Measurements from ENCODE around the gene URM1.
"Not testable (repeated sequence)": the region's sequence is repeated elsewhere in the genome, so short reads cannot be mapped to it uniquely, and the experiment has no call there.

The URM1 gene

GRCh38 chr9:128370752-128371629 is at the start of gene URM1:
TSS of gene URM1 (plus strand) at chr9:128371374. CDS start at chr9:128371381, 7 bp downstream.
- peak; percentile 86 to 98 (median 96) for DNase-seq

DNA sequence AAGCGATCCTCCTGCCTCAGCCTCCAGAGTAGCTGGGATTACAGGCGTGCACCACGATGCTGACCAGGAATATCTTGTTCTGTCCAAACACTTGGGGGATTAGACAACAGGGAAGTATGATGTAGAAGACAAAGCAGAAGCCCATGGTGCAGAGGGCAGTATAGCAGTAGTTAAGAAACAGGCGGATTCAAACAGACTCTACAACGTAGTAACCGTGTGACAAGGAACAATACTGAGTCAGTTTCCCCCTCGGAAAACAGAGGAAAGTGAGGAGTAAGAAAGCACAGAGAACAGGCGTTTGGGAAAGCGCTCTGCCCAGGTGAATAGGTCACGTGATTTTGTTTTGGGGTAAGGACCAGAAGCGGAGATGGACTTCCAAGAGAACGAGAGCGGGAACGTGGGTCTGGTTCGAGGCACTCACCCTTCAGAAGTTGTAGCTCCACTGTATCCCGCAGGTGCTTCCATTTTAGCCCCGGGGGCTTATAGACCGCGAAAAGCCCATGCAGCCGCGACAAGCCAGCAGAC is 49.2 kb upstream of the URM1 start:
- DNase-seq: no peak

GRCh38 chr9:128322404-128323211 is 48.6 kb upstream of the URM1 start, which contains the start of the genes COQ4 and TRUB2:
TSS of gene COQ4 (plus strand) at chr9:128322839. CDS start at chr9:128322859, 20 bp downstream.
TSS of gene TRUB2 (minus strand) at chr9:128322447. CDS start at chr9:128322408, 39 bp downstream.
- DNase-seq: peak; percentile 84 to 99 (median 94)

GRCh38 chr9:128323212-128323730 is 47.9 kb upstream of the URM1 start:
- DNase-seq: no peak

DNA sequence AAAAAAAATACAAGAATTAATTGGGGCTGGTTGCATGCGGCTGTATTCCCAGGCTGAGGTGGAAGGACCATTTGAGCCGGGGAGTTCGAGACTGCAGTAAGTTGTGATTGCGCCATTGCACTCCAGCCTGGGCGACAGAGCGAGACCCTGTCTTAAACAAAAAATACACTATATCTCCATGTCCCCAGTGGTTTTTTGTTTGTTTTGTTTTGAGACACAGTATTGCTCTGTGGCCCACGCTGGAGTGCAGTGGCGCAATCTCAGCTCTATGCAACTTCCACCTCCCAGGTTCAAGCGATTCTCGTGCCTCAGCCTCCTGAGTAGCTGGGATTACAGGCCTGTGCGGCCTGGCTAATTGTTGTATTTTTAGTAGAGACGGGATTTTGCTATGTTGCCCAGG is 47.4 kb upstream of the URM1 start:
- DNase-seq: no peak

- DNase-seq: no peak
Observed at GRCh38 chr9:128324401-128324800, 46.8 kb upstream of the URM1 start.

DNA sequence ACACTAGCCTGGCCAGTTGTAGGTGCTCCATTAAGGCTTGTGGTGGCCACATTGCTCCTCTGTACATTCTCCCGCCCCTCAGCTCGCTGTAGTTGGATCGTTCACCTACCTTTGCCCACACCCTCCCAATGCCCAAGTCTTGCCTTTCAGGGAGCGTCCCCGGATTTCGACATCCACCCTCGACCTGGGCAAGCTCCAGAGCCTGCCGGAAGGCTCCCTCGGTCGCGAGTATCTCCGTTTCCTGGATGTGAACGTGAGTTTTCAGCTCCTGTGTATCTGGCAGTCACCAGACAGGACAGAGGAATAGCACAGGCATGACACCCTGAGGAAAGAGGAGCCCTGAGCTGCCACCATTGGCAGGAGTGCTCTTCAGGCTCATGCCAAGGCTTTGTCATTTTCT is 45.5 kb upstream of the URM1 start:
- no peak for DNase-seq

DNA sequence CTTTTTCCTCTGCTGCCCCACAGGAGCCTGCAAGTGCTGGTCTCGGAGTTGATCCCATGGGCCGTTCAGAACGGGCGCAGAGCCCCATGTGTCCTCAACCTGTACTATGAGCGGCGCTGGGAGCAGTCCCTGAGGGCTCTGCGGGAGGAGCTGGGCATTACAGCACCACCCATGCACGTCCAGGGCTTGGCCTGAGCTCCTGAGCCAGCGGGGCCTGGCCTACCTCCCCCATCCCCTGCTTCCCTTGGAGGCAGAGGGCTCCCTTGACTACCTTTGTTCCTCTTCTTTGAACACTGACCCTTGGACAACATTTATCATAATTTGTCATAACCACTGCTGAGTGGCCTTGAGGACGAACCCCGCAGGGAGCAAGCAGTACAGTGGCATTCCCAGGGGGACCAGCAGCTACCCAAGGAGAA is 37.7 kb upstream of the URM1 start:
- no peak for DNase-seq

- DNase-seq: no peak
Observed at GRCh38 chr9:128335161-128335560, 36.0 kb upstream of the URM1 start.

GRCh38 chr9:128335914-128336313 is 35.3 kb upstream of the URM1 start:
- DNase-seq: no peak

DNA sequence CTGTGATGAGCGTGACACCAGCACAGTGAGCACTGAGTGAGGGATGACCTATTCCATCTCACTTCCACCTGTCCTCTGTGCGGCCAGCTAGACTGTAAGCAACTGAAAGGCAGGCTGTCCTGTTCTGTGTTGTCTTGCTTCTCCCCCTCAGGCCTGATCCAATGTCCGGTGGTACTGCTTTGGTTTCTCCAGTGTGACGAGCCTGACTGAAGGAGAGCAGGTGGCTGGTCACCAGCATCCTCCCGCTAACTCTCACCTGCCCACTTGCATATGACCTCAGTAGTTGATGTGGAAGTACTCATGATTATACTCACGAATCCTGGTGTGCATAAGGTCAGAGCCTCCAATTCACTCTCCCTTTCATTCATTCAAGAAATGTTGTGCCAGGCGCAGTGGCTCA is 33.2 kb upstream of the URM1 start:
- DNase-seq: no peak

GRCh38 chr9:128338852-128339614 is 32.1 kb upstream of the URM1 start:
- not testable (repeated sequence) for DNase-seq

DNA sequence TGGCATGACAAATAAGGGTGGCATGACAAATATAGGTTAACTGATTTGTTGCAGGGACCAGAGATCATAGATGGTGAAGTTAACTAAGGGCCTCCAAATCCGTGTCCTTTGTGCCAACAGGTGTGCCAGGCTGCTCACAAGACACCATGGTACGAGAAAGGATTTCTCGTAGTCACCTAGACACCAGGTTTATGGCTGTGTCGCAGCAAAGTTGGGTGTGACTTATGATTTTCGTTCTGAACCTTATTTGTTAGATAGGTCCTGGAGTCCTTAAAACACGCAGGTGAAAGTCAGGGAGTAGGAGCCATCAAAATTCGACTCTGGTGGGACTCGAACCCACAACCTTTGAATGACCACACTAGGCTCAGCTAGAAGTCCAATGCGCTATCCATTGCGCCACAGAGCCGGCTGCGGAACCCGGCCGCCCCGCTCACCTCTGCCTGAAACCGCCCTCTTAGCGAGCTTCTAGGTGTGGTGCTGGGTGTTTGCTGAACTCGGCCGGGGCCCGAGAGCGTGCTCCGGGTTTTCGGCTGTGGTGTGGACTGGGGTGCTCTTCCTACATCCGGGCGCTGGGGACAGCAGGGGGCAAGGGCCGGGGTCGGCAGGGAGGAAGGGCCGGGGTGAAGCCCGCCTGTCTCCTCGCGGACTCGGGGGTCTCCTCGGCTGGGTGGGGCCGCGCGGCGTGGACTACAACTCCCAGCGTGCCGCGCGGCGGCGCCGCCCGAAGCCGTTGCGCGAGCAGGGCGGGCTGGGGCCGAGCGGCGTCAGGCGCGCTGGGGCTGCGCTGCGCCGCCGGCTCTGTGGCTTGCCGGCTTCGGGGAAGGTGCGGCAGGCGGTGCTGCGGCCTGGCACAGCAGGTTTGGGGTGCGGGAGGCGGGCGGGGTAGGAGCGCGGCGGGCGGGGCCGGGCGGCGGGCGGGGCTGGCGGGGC is 31.1 kb upstream of the URM1 start, which contains the start of gene SLC27A4:
Gene SLC27A4, plus strand, starts transcription at position 767 of the 930 bp plus-strand sequence. CDS start 2,606 bp downstream, outside the sequence.
- DNase-seq: peak in 11 of 14 donors; percentile 12 to 78 (median 48)

DNA sequence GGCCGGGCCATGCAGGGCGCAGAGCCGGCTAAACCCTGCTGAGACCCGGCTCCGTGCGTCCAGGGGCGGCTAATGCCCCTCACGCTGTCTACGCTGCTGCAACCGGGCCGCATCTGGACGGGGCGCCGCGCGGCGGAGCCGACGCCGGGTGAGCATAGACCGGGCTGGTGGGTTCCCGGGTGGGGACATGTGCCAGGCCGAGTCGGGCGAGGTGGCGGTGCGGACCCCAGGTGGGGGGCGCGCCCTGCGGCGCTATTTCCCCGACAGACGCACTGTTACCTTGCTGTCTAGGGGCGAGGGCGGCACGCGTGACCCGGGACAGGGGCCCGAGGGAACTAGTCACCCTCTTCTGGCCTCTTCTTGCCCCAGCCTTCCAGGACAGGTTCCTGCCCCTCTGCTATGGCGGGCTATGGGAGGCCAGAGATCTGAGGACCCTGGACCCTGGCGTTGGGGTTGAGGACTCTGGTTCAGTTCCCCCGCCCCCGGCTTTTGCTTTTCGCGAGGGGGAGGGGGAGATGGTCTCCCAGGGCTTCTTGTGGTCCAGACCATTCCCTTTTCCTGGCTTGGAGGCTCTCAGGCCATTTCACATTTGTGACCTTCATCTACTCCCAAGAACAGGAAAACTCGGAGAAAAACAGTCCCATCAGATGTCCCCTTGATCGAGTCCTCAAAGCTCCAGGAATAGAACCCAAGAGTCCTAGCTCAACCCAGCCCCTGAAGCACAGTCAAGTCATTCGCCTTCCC is 30.3 kb upstream of the URM1 start:
- peak in 2 of 14 donors; percentile 39 to 44 for DNase-seq

DNA sequence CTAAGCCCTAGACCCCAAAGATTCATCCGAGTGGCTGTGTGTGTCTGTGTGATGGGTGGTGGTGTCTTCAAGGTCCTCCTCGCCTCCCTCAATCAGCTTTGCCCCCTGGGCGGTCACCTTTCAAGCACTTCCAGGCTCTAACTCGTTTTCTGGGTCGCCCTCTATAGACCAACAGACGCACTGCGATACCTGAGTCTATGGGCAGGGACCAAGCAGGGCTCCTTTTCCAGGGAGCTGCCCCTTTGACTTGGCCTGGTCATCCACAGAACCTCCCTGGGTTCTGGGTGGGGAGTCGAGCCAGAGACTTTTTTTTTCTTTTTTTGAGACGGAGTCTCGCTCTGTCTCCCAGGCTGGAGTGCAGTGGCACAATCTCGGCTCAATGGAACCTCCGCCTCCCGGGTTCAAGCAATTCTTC is 29.7 kb upstream of the URM1 start:
- peak in 11 of 14 donors; percentile 4 to 50 (median 26) for DNase-seq

GRCh38 chr9:128342971-128343680 is 28.0 kb upstream of the URM1 start:
- DNase-seq: no peak

DNA sequence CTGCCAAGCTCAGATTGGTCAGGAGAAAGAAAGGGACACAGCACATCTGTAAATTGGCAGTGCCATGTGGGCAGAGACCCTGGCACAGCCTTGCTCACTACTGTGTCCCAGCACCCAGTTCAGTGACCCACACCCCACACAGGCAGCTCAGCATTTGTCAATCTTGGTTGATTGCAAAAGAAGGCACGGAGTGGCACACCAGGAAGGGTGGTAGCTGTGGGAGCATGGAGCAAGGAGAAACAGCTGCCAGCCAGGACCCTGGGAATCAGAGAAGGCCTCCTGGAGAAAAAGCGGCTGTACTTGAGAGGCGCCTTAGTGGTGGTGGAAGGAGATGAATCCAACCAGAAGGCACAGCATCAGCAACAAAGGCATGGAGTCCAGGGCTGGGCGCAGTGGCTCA is 27.3 kb upstream of the URM1 start:
- DNase-seq: no peak

- no peak for DNase-seq
Observed at GRCh38 chr9:128344931-128345605, 26.1 kb upstream of the URM1 start.
